OCI-LY1 (cell line): ENCODE results near the gene ZNF667.
A peak's percentile ranks its signal among the peaks of the same experiment; 100 is the strongest.

Source experiments
- H2AFZ ChIP-seq: fragments of 200-600 bp; sonication (generic), shearing (Covaris generic); 2 replicates; pipeline ENCODE4 v1.6.0; 2014; ENCODE audit warnings: antibody characterized with exemption, mild to moderate bottlenecking, low read length
- H3F3A ChIP-seq: fragments of 200-600 bp; sonication (generic), shearing (Covaris generic); 2 replicates; pipeline ENCODE4 v1.6.0; 2014; ENCODE audit warnings: mild to moderate bottlenecking, antibody characterized with exemption, low read length, moderate library complexity; ENCODE audit not compliant: insufficient read depth
- H3K27ac ChIP-seq: fragments of 200-600 bp; sonication (generic); 2 replicates; pipeline ENCODE4 v1.5.1; 2014; ENCODE audit warnings: low read length, mixed run types, mild to moderate bottlenecking, low read depth; ENCODE audit not compliant: poor library complexity, severe bottlenecking
- H3K27me3 ChIP-seq: fragments of 200-600 bp; sonication (generic); 2 replicates; pipeline ENCODE4 v1.6.0; 2014; ENCODE audit warnings: antibody characterized with exemption, mild to moderate bottlenecking, low read length, moderate library complexity; ENCODE audit not compliant: insufficient read depth
- H3K36me3 ChIP-seq: fragments of 200-600 bp; sonication (generic); 2 replicates; pipeline ENCODE4 v1.6.1; 2014; ENCODE audit warnings: mild to moderate bottlenecking, antibody characterized with exemption, low read length, moderate library complexity, mixed read lengths; ENCODE audit not compliant: insufficient read depth
- H3K4me1 ChIP-seq: fragments of 200-600 bp; sonication (generic); 2 replicates; pipeline ENCODE4 v1.5.1; 2014; ENCODE audit warnings: mild to moderate bottlenecking, low read length, moderate library complexity; ENCODE audit not compliant: insufficient read depth, severe bottlenecking
- H3K4me2 ChIP-seq: fragments of 200-600 bp; sonication (generic), shearing (Covaris generic); 2 replicates; pipeline ENCODE4 v1.6.1; 2014; ENCODE audit warnings: low read length
- H3K4me3 ChIP-seq: fragments of 200-600 bp; sonication (generic); 2 replicates; pipeline ENCODE4 v1.5.1; 2014; ENCODE audit warnings: low read length, low read depth, mild to moderate bottlenecking, mixed read lengths; ENCODE audit not compliant: poor library complexity, severe bottlenecking
- H3K79me2 ChIP-seq: fragments of 200-600 bp; shearing (Covaris generic); 2 replicates; pipeline ENCODE4 v1.6.1; 2016; ENCODE audit warnings: mixed run types, low read length, mixed read lengths; ENCODE audit not compliant: insufficient read depth
- H3K9ac ChIP-seq: fragments of 200-600 bp; sonication (generic), shearing (Covaris generic); 2 replicates; pipeline ENCODE4 v1.6.1; 2014; ENCODE audit warnings: mild to moderate bottlenecking, low read length, mixed read lengths
- H3K9me2 ChIP-seq: fragments of 200-600 bp; sonication (generic), shearing (Covaris generic); 2 replicates; pipeline ENCODE4 v1.6.1; 2014; ENCODE audit warnings: low read depth, mild to moderate bottlenecking, low read length, mixed read lengths
- H3K9me3 ChIP-seq: fragments of 200-600 bp; shearing (Covaris generic); 2 replicates; pipeline ENCODE4 v1.6.1; 2014; ENCODE audit warnings: low read length, mixed read lengths
- H4K20me1 ChIP-seq: fragments of 200-600 bp; sonication (generic), shearing (Covaris generic); 2 replicates; pipeline ENCODE4 v1.6.0; 2016; ENCODE audit warnings: mild to moderate bottlenecking, low read length; ENCODE audit not compliant: insufficient read depth
- EZH2 ChIP-seq: fragments of 200-600 bp; sonication (generic), shearing (Covaris generic); IDR thresholded peaks from 2 replicates; pipeline ENCODE4 v1.8.0; 2017; ENCODE audit warnings: borderline replicate concordance, mixed run types, mild to moderate bottlenecking, antibody characterized with exemption, low read length, moderate library complexity, mixed read lengths
- TF ChIP-seq, protein P1 (sequence below): fragments of 200-600 bp; sonication (generic), shearing (Covaris generic); IDR thresholded peaks from 2 replicates; pipeline ENCODE4 v1.5.1; 2017; ENCODE audit warnings: mild to moderate bottlenecking, antibody characterized with exemption, low read length, moderate library complexity, mixed read lengths

The ZNF667 gene

DNA sequence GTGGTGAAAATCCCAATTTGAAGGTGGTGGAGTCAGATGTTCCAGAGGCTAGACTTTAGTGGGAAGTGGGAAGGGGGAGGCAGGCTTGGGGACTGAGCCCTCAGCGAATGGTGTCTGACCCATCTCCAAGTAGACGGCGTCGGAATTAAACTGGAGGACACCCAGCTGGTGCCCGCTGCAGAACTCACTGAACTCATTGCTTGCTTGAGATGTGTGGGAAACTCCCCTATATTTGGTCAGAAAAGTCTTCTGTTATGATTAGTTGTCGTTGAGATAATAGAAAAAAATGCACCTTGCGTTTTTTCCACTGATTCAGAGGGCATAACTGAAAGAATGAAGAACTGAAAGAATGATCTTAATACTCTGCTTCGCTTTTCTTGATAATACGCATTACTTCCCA, 73.9 kb downstream of the ZNF667 start:
- TF ChIP-seq EZH2, result no peak
- TF ChIP-seq, protein P1, sequence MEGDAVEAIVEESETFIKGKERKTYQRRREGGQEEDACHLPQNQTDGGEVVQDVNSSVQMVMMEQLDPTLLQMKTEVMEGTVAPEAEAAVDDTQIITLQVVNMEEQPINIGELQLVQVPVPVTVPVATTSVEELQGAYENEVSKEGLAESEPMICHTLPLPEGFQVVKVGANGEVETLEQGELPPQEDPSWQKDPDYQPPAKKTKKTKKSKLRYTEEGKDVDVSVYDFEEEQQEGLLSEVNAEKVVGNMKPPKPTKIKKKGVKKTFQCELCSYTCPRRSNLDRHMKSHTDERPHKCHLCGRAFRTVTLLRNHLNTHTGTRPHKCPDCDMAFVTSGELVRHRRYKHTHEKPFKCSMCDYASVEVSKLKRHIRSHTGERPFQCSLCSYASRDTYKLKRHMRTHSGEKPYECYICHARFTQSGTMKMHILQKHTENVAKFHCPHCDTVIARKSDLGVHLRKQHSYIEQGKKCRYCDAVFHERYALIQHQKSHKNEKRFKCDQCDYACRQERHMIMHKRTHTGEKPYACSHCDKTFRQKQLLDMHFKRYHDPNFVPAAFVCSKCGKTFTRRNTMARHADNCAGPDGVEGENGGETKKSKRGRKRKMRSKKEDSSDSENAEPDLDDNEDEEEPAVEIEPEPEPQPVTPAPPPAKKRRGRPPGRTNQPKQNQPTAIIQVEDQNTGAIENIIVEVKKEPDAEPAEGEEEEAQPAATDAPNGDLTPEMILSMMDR, result no peak
- Histone ChIP-seq H3K36me3 (peaks cover 16% of the 10 kb centered on the region), H3K27me3 (no peaks in the 10 kb centered on the region), H3K79me2 (no peaks in the 10 kb centered on the region), H3K4me1 (peaks cover 8% of the 10 kb centered on the region), H3K4me3 (peak overlapping the region; percentile 69), H3K9me2 (no peaks in the 10 kb centered on the region), H3K9ac (peak overlapping the region; percentile 65), H4K20me1 (no peaks in the 10 kb centered on the region), H2AFZ (no peak overlapping the region), H3F3A (no peaks in the 10 kb centered on the region), H3K27ac (no peak overlapping the region), H3K4me2 (peak overlapping the region; percentile 68), H3K9me3 (peaks cover 15% of the 10 kb centered on the region)

DNA sequence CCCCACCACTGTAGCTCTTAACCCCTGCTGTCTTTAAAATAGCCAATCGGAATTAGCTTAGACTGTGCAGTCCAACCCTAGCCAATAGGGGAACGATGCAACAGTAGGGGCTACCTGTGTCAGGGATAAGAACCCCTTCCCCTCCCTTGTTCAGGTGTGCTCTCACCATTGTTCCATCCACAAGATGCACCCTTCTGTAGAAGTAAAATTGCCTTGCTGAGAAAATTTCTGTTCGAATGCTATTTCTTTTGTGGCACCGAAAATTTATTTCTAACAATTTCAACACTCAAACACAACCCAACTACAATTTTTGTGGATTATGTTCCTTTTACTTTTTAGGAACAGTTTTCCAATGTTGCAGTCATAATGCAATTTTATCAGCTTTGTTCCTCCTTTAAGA, 76.7 kb downstream of the ZNF667 start:
- Histone ChIP-seq H2AFZ (no peak overlapping the region), H3K9me2 (no peaks in the 10 kb centered on the region), H3K27ac (no peak overlapping the region), H3K79me2 (no peaks in the 10 kb centered on the region), H3K4me3 (no peak overlapping the region), H3K36me3 (no peaks in the 10 kb centered on the region; the same call in 1 of the 2 replicates), H4K20me1 (no peaks in the 10 kb centered on the region), H3K4me1 (peaks cover 8% of the 10 kb centered on the region), H3K27me3 (no peaks in the 10 kb centered on the region), H3F3A (no peaks in the 10 kb centered on the region), H3K9ac (no peak overlapping the region), H3K9me3 (peaks cover 8% of the 10 kb centered on the region), H3K4me2 (no peak overlapping the region)
- TF ChIP-seq, protein P1, result no peak
- no peak for TF ChIP-seq EZH2

DNA sequence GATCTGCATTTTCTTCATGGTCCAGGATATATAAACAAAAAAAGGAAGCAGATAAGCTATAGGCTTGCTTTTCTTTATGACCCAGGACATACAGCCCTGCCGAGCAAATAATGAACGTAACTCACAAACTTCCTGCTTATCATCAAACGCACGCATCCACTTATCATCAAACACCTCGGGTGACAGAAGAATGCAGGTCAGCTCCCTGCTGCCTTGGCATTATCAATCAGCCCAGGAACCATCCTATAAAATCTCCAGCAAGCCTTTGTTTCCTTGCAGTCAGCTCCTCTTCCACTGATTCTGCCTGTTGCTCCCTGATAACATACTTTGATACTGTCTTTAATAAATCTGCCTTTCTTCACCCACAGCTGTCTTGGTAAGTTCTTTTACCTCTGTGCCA, 78.3 kb downstream of the ZNF667 start:
- no peaks in the 10 kb centered on the region for H3F3A ChIP-seq
- H3K27me3 ChIP-seq, result no peaks in the 10 kb centered on the region
- TF ChIP-seq, protein P1, result no peak
- TF ChIP-seq EZH2, result no peak

More for the DNA sequence above, 78.3 kb downstream of the ZNF667 start:
- H3K9me2 ChIP-seq, result no peaks in the 10 kb centered on the region
- H3K4me1 ChIP-seq, result no peaks in the 10 kb centered on the region
- no peaks in the 10 kb centered on the region; the same call in 1 of the 2 replicates for H3K36me3 ChIP-seq
- H4K20me1 ChIP-seq, result no peaks in the 10 kb centered on the region
- H2AFZ ChIP-seq, result no peak overlapping the region
- peaks cover 10% of the 10 kb centered on the region for H3K9me3 ChIP-seq
- no peaks in the 10 kb centered on the region for H3K79me2 ChIP-seq
- H3K9ac ChIP-seq, result no peak overlapping the region
- no peak overlapping the region for H3K4me3 ChIP-seq
- H3K27ac ChIP-seq, result no peak overlapping the region
- no peak overlapping the region for H3K4me2 ChIP-seq
